OCI-LY1 (cell line): ENCODE data around the gene HCRTR1.

Experiments
- H2AFZ ChIP-seq: fragments of 200-600 bp; sonication (generic), shearing (Covaris generic); 2 replicates; pipeline ENCODE4 v1.6.0; 2014; ENCODE audit warnings: antibody characterized with exemption, mild to moderate bottlenecking, low read length
- H3F3A ChIP-seq: fragments of 200-600 bp; sonication (generic), shearing (Covaris generic); 2 replicates; pipeline ENCODE4 v1.6.0; 2014; ENCODE audit warnings: mild to moderate bottlenecking, antibody characterized with exemption, low read length, moderate library complexity; ENCODE audit not compliant: insufficient read depth
- H3K27ac ChIP-seq: fragments of 200-600 bp; sonication (generic); 2 replicates; pipeline ENCODE4 v1.5.1; 2014; ENCODE audit warnings: low read length, mixed run types, mild to moderate bottlenecking, low read depth; ENCODE audit not compliant: poor library complexity, severe bottlenecking
- H3K27me3 ChIP-seq: fragments of 200-600 bp; sonication (generic); 2 replicates; pipeline ENCODE4 v1.6.0; 2014; ENCODE audit warnings: antibody characterized with exemption, mild to moderate bottlenecking, low read length, moderate library complexity; ENCODE audit not compliant: insufficient read depth
- H3K36me3 ChIP-seq: fragments of 200-600 bp; sonication (generic); 2 replicates; pipeline ENCODE4 v1.6.1; 2014; ENCODE audit warnings: mild to moderate bottlenecking, antibody characterized with exemption, low read length, moderate library complexity, mixed read lengths; ENCODE audit not compliant: insufficient read depth
- H3K4me1 ChIP-seq: fragments of 200-600 bp; sonication (generic); 2 replicates; pipeline ENCODE4 v1.5.1; 2014; ENCODE audit warnings: mild to moderate bottlenecking, low read length, moderate library complexity; ENCODE audit not compliant: insufficient read depth, severe bottlenecking
- H3K4me2 ChIP-seq: fragments of 200-600 bp; sonication (generic), shearing (Covaris generic); 2 replicates; pipeline ENCODE4 v1.6.1; 2014; ENCODE audit warnings: low read length
- H3K4me3 ChIP-seq: fragments of 200-600 bp; sonication (generic); 2 replicates; pipeline ENCODE4 v1.5.1; 2014; ENCODE audit warnings: low read length, low read depth, mild to moderate bottlenecking, mixed read lengths; ENCODE audit not compliant: poor library complexity, severe bottlenecking
- H3K79me2 ChIP-seq: fragments of 200-600 bp; shearing (Covaris generic); 2 replicates; pipeline ENCODE4 v1.6.1; 2016; ENCODE audit warnings: mixed run types, low read length, mixed read lengths; ENCODE audit not compliant: insufficient read depth
- H3K9ac ChIP-seq: fragments of 200-600 bp; sonication (generic), shearing (Covaris generic); 2 replicates; pipeline ENCODE4 v1.6.1; 2014; ENCODE audit warnings: mild to moderate bottlenecking, low read length, mixed read lengths
- H3K9me2 ChIP-seq: fragments of 200-600 bp; sonication (generic), shearing (Covaris generic); 2 replicates; pipeline ENCODE4 v1.6.1; 2014; ENCODE audit warnings: low read depth, mild to moderate bottlenecking, low read length, mixed read lengths
- H3K9me3 ChIP-seq: fragments of 200-600 bp; shearing (Covaris generic); 2 replicates; pipeline ENCODE4 v1.6.1; 2014; ENCODE audit warnings: low read length, mixed read lengths
- H4K20me1 ChIP-seq: fragments of 200-600 bp; sonication (generic), shearing (Covaris generic); 2 replicates; pipeline ENCODE4 v1.6.0; 2016; ENCODE audit warnings: mild to moderate bottlenecking, low read length; ENCODE audit not compliant: insufficient read depth
- EZH2 ChIP-seq: fragments of 200-600 bp; sonication (generic), shearing (Covaris generic); IDR thresholded peaks from 2 replicates; pipeline ENCODE4 v1.8.0; 2017; ENCODE audit warnings: borderline replicate concordance, mixed run types, mild to moderate bottlenecking, antibody characterized with exemption, low read length, moderate library complexity, mixed read lengths
- TF ChIP-seq, protein P1 (sequence below): fragments of 200-600 bp; sonication (generic), shearing (Covaris generic); IDR thresholded peaks from 2 replicates; pipeline ENCODE4 v1.5.1; 2017; ENCODE audit warnings: mild to moderate bottlenecking, antibody characterized with exemption, low read length, moderate library complexity, mixed read lengths

The HCRTR1 gene

DNA sequence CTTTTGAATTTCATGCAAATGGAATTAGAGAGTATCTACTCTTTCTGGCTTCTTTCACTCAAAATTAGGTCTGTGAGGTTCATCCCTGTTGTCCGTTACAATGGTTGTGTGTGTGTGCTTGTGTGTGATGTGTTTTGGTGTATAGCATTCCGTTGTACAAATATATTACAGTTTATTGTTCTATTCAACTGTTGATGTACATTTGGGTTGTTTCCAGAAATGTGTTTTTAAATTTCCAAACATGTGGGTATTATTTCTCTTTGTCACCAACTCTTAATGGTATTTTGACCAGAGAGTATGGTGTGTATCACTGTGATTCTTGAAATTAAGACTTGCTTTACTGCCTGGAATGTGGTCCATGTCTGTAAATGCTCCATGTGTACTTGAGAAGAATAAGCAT lies 16.8 kb upstream of the HCRTR1 start:
- Histone ChIP-seq H3K27ac (no peak overlapping the region), H3K9me3 (no peaks in the 10 kb centered on the region), H3K4me1 (no peaks in the 10 kb centered on the region), H4K20me1 (no peaks in the 10 kb centered on the region), H3K79me2 (no peaks in the 10 kb centered on the region), H3K4me3 (no peak overlapping the region), H3K4me2 (no peak overlapping the region), H3K9ac (no peak overlapping the region), H3K9me2 (no peaks in the 10 kb centered on the region), H3K27me3 (no peaks in the 10 kb centered on the region; the same call in 1 of the 2 replicates), H3K36me3 (no peaks in the 10 kb centered on the region), H3F3A (no peaks in the 10 kb centered on the region), H2AFZ (no peak overlapping the region)
- TF ChIP-seq, protein P1, sequence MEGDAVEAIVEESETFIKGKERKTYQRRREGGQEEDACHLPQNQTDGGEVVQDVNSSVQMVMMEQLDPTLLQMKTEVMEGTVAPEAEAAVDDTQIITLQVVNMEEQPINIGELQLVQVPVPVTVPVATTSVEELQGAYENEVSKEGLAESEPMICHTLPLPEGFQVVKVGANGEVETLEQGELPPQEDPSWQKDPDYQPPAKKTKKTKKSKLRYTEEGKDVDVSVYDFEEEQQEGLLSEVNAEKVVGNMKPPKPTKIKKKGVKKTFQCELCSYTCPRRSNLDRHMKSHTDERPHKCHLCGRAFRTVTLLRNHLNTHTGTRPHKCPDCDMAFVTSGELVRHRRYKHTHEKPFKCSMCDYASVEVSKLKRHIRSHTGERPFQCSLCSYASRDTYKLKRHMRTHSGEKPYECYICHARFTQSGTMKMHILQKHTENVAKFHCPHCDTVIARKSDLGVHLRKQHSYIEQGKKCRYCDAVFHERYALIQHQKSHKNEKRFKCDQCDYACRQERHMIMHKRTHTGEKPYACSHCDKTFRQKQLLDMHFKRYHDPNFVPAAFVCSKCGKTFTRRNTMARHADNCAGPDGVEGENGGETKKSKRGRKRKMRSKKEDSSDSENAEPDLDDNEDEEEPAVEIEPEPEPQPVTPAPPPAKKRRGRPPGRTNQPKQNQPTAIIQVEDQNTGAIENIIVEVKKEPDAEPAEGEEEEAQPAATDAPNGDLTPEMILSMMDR = no peak
- TF ChIP-seq EZH2 = no peak

DNA sequence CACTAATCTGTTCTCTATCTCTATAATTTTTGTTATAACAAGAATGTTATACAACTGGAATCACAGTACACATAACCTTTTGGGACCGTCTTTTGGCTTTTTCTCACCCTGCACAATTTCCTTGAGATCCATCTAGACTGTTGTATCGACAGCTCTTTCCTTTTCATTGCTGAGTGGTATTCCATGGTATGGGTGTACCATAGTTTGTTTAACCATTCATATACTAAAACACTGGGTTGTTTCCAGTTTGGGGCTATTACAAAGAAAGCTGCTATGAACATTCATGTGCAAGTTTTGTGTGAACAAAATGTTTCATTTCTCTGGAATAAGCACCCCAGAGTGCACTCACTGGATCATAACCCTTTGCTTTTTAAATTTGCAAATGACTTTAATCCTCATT lies 15.4 kb upstream of the HCRTR1 start:
- Histone ChIP-seq H3K36me3 (no peaks in the 10 kb centered on the region), H3K79me2 (no peaks in the 10 kb centered on the region), H3K9me2 (no peaks in the 10 kb centered on the region), H3K4me2 (no peak overlapping the region), H2AFZ (no peak overlapping the region), H3K4me1 (no peaks in the 10 kb centered on the region), H3F3A (no peaks in the 10 kb centered on the region), H3K27ac (no peak overlapping the region), H4K20me1 (no peaks in the 10 kb centered on the region), H3K4me3 (no peak overlapping the region), H3K27me3 (no peaks in the 10 kb centered on the region; the same call in 1 of the 2 replicates), H3K9ac (no peak overlapping the region), H3K9me3 (no peaks in the 10 kb centered on the region)
- TF ChIP-seq, protein P1 = no peak
- TF ChIP-seq EZH2 = no peak

DNA sequence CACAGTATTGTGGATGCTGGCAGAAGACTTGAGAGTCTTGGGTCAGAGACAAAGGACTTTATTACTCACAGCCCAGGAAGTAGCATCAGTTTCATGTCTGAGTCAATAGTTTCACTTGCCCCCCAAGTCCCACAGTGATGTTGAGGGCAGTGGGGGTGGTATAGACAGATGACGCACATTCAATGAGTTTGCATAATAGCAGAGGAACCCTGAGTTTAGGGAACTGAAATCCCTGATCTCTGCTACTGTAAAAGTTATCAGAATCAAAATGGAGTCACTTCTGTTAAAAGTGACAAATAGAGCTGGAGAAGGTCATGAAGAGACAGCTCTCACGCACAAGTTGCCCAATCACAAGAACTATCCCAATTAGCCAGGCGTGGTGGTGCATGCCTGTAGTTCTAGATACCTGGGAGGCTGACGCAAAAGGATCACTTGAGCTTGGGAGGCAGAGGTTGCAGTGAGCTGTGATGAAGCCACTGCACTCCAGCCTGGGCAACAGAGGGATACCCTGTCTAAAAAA lies 11.5 kb upstream of the HCRTR1 start:
- no peaks in the 10 kb centered on the region for H3K4me1 ChIP-seq
- H4K20me1 ChIP-seq = no peaks in the 10 kb centered on the region
- TF ChIP-seq EZH2 = no peak
- TF ChIP-seq, protein P1 = no peak
- no peak overlapping the region for H3K4me3 ChIP-seq
- H3K27ac ChIP-seq = no peak overlapping the region
- H3K79me2 ChIP-seq = no peaks in the 10 kb centered on the region
- H3K27me3 ChIP-seq = peaks cover 5% of the 10 kb centered on the region; the same call in 1 of the 2 replicates
- no peaks in the 10 kb centered on the region for H3K9me2 ChIP-seq
- no peaks in the 10 kb centered on the region for H3K36me3 ChIP-seq
- H2AFZ ChIP-seq = no peak overlapping the region
- no peak overlapping the region for H3K9ac ChIP-seq
- no peak overlapping the region for H3K4me2 ChIP-seq
- H3K9me3 ChIP-seq = no peaks in the 10 kb centered on the region
- H3F3A ChIP-seq = no peaks in the 10 kb centered on the region
